Measurements from ENCODE around the gene MOGAT1. TPM values are rescaled to one million over a fixed set of nuclear protein-coding genes. Genes with fewer than 3 reads are reported as not detected.

MOGAT1 gene
- total and polyA plus RNA-seq, 2 of the 13 experiments (the other 11 are each of a cell fraction or from before 2014, with no cell fraction given): 0.98 to 4.3 TPM

- TF ChIP-seq HNF4A (CRISPR knock-in tag; IDR thresholded peaks at IDR 0.05): peak; percentile 25; the same call in 1 of the 2 replicates
- TF ChIP-seq ZNF205 (CRISPR knock-in tag; IDR thresholded peaks at IDR 0.05): peak; percentile 61; the same call in 1 of the 2 replicates
- peak; percentile 93 to 98 for TF ChIP-seq HMGXB4 (CRISPR knock-in tag; IDR thresholded peaks at IDR 0.05; ENCODE audit: borderline replicate concordance in 1 of 2, low read depth in 1 of 2)
- peak; percentile 75; the same call in 1 of the 2 replicates for TF ChIP-seq IKZF5 (CRISPR knock-in tag; IDR thresholded peaks at IDR 0.05)
- TF ChIP-seq TEAD3 (CRISPR knock-in tag; optimal IDR thresholded peaks at IDR 0.05; ENCODE audit: borderline replicate concordance): peak; percentile 84
- TF ChIP-seq SIN3A (IDR thresholded peaks at IDR 0.05; ENCODE audit: borderline replicate concordance, low read depth, low read length): 0 out of 2 replicates have a peak, but pooled peaks have one; percentile 35
- peak; percentile 84 for TF ChIP-seq ERF (CRISPR knock-in tag; IDR thresholded peaks at IDR 0.05)
- no peak for TF ChIP-seq ASH2L (IDR thresholded peaks at IDR 0.05; ENCODE audit: insufficient read length, low read depth, low read length)
- TF ChIP-seq ZNF260 (CRISPR knock-in tag; IDR thresholded peaks at IDR 0.05; ENCODE audit: borderline replicate concordance, low read depth): no peak
- TF ChIP-seq FIP1L1 (IDR thresholded peaks at IDR 0.05; ENCODE audit: borderline replicate concordance, insufficient read depth, low read depth, low read length): no peak
- TF ChIP-seq HOMEZ (CRISPR knock-in tag; IDR thresholded peaks at IDR 0.05; ENCODE audit: low read depth): peak; percentile 83; the same call in 1 of the 2 replicates
- no peak for TF ChIP-seq ZNF543 (CRISPR knock-in tag; IDR thresholded peaks at IDR 0.05)
- TF ChIP-seq NFE2 (CRISPR knock-in tag; IDR thresholded peaks at IDR 0.05): no peak
- peak; percentile 59; the same call in 1 of the 2 replicates for TF ChIP-seq SOX5 (CRISPR knock-in tag; IDR thresholded peaks at IDR 0.05; ENCODE audit: borderline replicate concordance)
- TF ChIP-seq ZNF782 (CRISPR knock-in tag; IDR thresholded peaks at IDR 0.05; ENCODE audit: borderline replicate concordance): no peak
- TF ChIP-seq ZGPAT (CRISPR knock-in tag; IDR thresholded peaks at IDR 0.05): peak; percentile 44; the same call in 1 of the 2 replicates
- 0 out of 2 replicates have a peak, but pooled peaks have one; percentile 49 for TF ChIP-seq ZNF414 (CRISPR knock-in tag; IDR thresholded peaks at IDR 0.05)
- 0 out of 2 replicates have a peak, but pooled peaks have one; percentile 19 for TF ChIP-seq FOXK2 (IDR thresholded peaks at IDR 0.05)
- TF ChIP-seq ESRRA (CRISPR knock-in tag; IDR thresholded peaks at IDR 0.05; ENCODE audit: low read depth): no peak
- peak; percentile 67 for TF ChIP-seq THAP11 (CRISPR knock-in tag; IDR thresholded peaks at IDR 0.05)
- TF ChIP-seq MBNL3 (CRISPR knock-in tag; conservative IDR thresholded peaks at IDR 0.05): no peak
- peak; percentile 100 for TF ChIP-seq ZNF740 (CRISPR knock-in tag; IDR thresholded peaks at IDR 0.05)
Measured at GRCh38 chr2:222690564-222691200, 19.2 kb downstream of the MOGAT1 start (continued).

Data from HepG2 (cell line).